G401.6 (cell line): ENCODE results near the gene HMGCL.

Source experiments
- FAIRE-seq: peaks from 2 replicates; lab custom pipeline; 2012; peaks lifted over from hg19 to GRCh38; lab: Jason Lieb, UNC

HMGCL gene

DNA sequence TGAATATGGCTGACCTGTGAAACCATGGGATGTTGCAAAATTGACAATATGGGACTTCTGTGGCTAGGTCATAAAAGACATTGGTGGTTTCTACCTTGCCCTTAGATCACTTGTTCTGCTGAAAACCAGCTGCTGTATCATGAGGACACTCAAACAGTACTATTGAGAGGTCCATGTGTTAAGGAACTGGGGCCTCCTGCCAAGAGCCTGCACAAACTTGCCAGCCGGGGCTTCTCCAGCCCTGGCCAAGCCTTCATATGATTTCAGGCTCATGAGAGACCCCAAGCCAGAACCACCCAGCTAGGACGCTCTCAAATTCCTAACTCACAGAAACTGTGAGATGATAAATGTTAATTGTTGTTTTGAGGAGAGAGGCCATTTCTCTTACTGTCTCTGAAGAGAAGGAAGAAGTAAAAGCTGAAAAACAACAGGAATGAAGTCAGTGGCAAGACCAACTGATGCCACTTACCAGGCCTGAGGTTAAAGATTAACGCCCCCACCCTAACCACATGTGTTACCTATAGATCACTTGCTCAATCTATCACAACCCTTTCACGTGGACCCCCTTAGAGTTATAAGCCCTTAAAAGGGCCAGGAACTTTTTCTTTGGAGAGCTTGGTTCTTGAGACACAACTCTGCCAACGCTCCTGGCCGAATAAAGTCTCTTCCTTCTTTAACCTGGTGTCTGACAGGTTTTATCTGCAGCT lies 50.9 kb downstream of the HMGCL start:
- FAIRE-seq, result no peak

DNA sequence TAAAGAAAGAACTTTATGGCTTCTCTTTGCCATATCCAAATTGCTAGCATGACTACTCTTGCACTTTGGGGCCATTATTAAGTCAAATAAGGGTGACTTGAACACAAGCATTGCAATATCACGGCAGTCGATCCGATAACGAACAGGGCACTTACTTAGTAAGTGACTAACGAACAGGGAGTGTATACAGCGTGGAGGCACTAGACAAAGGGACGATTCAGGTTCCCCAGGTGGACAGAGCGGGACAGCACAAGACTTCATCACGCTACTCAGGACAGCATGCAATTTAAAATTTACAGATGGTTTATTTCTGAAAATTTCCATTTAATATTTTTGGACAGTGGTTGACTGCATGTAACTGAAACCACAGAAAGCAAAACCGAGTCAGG lies 52.4 kb downstream of the HMGCL start:
- FAIRE-seq, result no peak

DNA sequence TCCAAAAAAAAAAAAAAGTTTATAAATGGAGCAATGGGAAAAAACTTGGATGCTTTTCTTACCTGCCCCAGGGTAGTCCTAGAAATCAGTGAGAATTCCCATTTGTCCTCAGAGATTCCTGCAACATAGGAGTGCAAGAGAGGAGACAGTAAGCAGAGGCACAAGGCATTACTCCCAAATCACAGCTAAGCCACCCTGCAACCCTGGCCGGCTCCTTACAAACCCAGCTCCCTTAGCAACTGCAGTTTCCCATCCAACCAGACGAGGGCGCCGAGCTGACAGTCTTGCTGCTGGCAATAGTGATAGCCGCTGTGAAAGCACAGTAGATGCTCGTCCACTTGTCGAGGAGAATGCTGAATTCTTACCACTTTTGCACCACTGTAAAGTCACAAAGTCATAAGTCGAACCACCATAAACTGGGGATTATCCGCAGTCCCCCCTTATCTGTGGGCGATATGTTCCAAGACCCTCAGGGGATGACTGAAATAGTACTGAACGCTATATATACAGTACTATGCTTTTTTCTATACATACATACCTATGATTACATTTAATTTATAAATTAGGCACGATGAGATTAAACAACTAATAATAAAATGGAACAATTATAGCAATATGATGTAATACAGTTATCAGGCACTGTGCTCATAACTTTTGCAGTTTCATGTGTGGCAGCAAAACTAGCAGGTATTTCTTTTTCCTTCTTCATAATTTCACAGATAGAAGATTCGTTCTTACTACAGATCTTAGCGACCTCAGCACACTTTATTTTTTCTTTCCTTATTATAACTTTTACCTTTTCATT lies 53.0 kb downstream of the HMGCL start:
- peak; percentile 95 for FAIRE-seq

DNA sequence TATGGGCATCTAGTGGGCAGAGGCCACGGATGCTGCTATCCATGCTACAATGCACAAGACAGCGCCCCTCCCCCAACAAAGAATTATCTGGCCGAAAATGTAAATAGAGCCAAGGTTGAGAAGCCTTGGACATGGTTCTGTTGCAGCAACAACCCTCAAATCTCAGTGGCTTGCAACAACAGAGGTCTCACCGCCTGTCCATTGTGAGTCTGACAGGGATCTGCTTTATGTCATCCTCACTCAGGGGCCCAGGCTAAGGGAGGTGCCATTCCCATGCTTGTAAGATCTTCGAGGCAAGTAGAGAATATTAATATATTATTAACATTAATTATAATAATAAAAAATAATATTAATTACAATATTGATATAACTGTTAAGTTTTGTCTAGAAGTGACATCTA lies 56.5 kb downstream of the HMGCL start:
- FAIRE-seq, result no peak

DNA sequence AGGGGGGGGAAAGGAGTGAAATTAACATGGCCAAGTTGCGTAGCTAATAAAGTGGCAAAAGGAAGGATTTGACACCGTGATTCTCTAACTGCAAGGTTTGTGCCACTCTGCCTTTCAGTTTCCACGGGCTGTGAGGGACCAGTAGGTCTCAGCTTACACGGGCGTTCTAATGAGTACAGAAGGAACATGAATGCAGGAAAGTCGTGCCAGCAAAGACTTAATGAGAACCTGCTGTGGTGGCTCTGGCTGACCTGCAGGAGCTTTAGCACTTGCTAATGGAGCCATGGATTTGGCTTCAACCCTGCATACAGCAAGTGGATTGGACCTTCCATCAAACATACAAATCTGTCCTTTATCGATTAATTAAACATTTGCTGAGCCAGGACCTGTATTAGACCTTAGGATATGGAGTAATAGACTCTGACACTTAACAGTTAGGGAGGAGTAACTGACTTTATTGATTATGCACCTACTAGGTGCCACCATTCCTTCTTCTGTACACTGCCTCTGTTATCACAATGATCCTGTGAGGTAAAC lies 62.1 kb downstream of the HMGCL start:
- FAIRE-seq, result no peak

DNA sequence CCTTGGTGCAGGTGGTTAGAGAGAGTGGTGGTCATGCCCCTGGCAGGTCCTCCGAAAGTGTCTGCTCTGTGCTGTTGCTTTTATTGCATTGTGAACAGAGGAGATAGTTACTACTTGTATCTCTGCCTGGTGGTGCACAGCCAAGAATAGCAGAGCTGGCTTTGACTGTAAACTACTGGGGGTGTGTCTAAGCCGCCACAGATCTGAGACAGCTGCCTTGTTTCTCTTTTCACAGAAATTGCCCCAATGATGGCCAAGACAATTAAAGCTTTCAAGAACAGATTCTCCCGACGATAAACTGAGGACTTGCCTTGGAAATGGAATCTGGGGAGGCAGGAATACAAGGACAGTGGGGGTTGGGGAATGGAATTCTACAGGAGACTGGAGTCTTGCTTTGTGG lies 66.0 kb downstream of the HMGCL start:
- FAIRE-seq, result no peak

DNA sequence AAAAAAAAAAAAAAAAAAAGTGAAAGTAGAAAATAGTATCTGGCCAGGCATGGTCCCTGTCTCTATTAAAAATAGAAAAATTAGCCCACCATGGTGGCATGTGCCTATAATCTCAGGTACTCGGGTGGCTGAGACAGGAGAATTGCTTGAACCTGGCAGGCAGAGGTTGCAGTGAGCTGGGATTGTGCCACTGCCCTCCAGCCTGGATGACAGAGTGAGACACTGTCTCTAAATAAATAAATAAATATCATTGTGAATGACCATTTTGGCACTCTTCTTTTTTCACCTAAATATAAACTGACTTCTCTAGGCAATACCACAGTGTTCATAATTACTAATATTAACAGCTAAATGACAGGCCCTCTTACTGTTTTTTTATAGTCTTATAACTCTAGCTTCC lies 67.4 kb downstream of the HMGCL start:
- no peak for FAIRE-seq

DNA sequence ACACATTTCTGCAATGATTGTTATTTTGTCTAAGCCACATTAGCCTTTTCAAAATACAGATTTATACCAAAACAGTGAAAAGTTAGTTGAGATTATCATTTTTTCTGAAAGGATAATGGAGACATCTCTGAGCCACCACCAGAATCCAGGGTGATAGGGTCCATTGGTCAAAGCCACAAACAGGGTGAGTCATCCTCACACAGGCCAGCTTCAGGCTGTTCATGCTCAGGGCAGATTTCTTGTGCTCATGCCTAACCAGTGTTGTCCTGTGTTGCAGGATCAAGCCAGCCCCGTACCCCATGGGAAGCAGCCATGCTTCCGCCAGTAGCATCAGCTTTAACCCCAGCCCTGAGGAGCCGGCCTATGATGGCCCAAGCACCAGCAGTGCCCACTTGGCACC lies 68.6 kb downstream of the HMGCL start:
- no peak for FAIRE-seq

DNA sequence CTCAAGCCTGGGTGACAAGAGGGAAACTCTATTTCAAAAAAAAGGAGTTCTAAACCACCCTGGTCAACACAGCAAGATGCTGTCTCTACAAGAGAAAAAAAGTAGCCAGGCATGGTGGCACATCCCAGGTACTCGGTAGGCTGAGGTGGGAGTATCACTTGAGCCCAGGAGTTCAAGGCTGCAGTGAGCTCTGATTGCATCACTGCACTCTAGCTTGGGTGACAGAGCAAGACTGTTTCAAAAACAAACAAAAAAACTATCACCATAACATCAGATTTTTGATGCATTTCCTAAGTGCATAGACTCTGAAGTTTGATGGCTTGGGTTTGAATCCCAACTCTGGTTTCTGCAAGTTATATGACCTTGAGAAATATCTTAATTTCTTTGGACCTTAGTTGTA lies 72.3 kb downstream of the HMGCL start:
- FAIRE-seq, result no peak
